Ascending aorta (tissue), 2 donors: ENCODE data around the gene GNB1L. TPM values are rescaled to one million over a fixed set of nuclear protein-coding genes. Genes with fewer than 3 reads are reported as not detected.

Source experiments
- DNase-seq, 2 donors: peaks; one replicate each; pipeline ENCODE4 v3.0.0-alpha.2; 2019; ENCODE audit warnings: low spot score in 2 of 2
- H3K27ac ChIP-seq, 2 donors: fragments of 200-600 bp; sonication (generic); one replicate each; pipeline ENCODE4 v1.5.1; 2016 to 2017; ENCODE audit warnings: mild to moderate bottlenecking in 1 of 2
- H3K27me3 ChIP-seq: fragments of 200-600 bp; sonication (generic); one replicate; pipeline ENCODE4 v1.5.1; 2017
- H3K36me3 ChIP-seq, 2 donors: fragments of 200-600 bp; sonication (generic); one replicate each; pipeline ENCODE4 v1.5.1; 2016
- H3K4me1 ChIP-seq, 2 donors: fragments of 200-600 bp; sonication (generic); one replicate each; pipeline ENCODE4 v1.5.1; 2016 to 2017; ENCODE audit warnings: mild to moderate bottlenecking in 1 of 2
- H3K4me3 ChIP-seq, 2 donors: fragments of 200-600 bp; sonication (generic); one replicate each; pipeline ENCODE4 v1.5.1; 2016 to 2017; ENCODE audit warnings: mild to moderate bottlenecking in 1 of 2
- H3K9me3 ChIP-seq, 2 donors: fragments of 200-600 bp; sonication (generic); one replicate each; pipeline ENCODE4 v1.5.1; 2016
- intact Hi-C: fragments of 100-400 bp; cut with DNase I; formaldehyde crosslinking; loops from one replicate; pipeline ENCODE4 v1.15.1; 2023
- total RNA-seq: library from RNA; depleted of rRNA; stranded (reverse); fragments of >200 nt; gene quantifications from one replicate; pipeline ENCODE4 v1.1.0, GENCODE V29; 2016
- TF ChIP-seq, protein P1 (sequence below), 3 experiments: fragments of 200-600 bp in 2 of 3; fragments of 450-650 bp in 1 of 3; sonication (generic) in 2 of 3; IDR thresholded peaks; one replicate each; pipeline ENCODE4 v1.5.1; 2016 to 2019; ENCODE audit warnings: antibody characterized with exemption in 3 of 3, mild to moderate bottlenecking in 1 of 3, moderate library complexity in 1 of 3

The GNB1L gene
- total RNA-seq, 1 donor from 2014 or later, result 7.9 TPM

GRCh38 chr22:19855504-19856409 lies 1.1 kb upstream of the GNB1L start:
- Histone ChIP-seq H3K4me1 (peaks cover 14% of the 10 kb centered on the region in 2 donors), H3K27ac (peak overlapping the region; percentile 91 to 94), H3K27me3 (no peaks in the 10 kb centered on the region), H3K36me3 (peaks cover 9 to 16% of the 10 kb centered on the region in 2 donors), H3K4me3 (peak overlapping the region; percentile 72 to 73), H3K9me3 (no peaks in the 10 kb centered on the region)
- intact Hi-C loops, result loop anchor here (2.0 to 10.0 kb wide), 4 partner anchors 137 to 561 kb away; partner anchors contain the start of genes C22orf39, CLTCL1 and TANGO2
- TF ChIP-seq, protein P1, sequence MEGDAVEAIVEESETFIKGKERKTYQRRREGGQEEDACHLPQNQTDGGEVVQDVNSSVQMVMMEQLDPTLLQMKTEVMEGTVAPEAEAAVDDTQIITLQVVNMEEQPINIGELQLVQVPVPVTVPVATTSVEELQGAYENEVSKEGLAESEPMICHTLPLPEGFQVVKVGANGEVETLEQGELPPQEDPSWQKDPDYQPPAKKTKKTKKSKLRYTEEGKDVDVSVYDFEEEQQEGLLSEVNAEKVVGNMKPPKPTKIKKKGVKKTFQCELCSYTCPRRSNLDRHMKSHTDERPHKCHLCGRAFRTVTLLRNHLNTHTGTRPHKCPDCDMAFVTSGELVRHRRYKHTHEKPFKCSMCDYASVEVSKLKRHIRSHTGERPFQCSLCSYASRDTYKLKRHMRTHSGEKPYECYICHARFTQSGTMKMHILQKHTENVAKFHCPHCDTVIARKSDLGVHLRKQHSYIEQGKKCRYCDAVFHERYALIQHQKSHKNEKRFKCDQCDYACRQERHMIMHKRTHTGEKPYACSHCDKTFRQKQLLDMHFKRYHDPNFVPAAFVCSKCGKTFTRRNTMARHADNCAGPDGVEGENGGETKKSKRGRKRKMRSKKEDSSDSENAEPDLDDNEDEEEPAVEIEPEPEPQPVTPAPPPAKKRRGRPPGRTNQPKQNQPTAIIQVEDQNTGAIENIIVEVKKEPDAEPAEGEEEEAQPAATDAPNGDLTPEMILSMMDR (IDR thresholded peaks at IDR 0.05), result no peak
- DNase-seq, result peak in 1 of 2 donors; percentile 82

DNA sequence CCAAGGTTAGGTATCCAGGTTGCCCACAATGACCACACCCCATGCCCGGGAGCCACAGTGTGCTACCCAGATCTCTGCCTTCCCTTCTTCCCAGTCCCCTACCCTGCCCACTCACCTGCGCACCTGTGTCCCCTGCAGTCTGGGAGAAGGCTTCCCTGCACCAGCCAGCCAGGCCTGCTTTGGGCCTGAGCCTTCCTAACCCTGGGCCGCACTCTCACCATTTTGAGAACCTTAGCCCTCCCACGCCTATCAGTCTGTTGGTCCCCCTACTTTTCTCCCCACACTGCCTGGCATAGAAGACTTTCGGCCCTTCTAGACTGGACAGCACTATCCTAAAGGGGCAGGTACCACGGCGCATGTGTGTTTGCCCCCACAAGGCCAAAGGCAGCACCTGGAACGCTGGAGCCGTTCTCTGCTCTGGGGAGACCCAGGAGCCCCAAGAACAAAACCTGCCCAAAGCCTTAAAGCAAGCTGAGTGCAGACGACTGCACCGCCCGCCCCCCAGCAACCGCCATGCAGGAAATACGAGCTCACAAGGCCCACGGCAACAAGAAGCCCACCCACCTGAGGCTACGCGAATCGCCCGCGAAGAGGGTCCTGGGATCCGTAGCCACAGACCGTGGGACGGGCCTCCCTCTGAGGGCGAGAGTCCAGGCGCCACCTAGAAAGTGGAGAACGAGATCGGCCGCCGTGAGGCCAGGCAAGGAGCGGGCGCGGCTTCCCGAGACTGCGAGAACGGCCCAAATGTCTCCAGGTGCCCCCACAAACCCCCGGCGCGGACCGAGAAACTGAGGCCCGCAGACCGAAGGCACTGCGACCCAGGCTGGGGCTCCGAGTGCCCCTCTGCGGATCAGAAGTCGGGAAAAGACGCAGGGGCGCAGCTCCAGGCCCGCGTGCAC lies 546 bp downstream of the GNB1L start:
- no peak for DNase-seq
- H3K36me3 ChIP-seq, result peaks cover 14 to 23% of the 10 kb centered on the region in 2 donors
- TF ChIP-seq, protein P1 (IDR thresholded peaks at IDR 0.05), result no peak
- intact Hi-C loops, result loop anchor here (2.0 to 10.0 kb wide), 4 partner anchors 135 to 559 kb away; partner anchors contain the start of genes C22orf39, CLTCL1 and TANGO2
- H3K9me3 ChIP-seq, result no peaks in the 10 kb centered on the region
- no peaks in the 10 kb centered on the region for H3K27me3 ChIP-seq
- peaks cover 14% of the 10 kb centered on the region in 2 donors for H3K4me1 ChIP-seq
- peak overlapping the region; percentile 72 to 73 for H3K4me3 ChIP-seq
- H3K27ac ChIP-seq, result peak overlapping the region; percentile 74 to 94

DNA sequence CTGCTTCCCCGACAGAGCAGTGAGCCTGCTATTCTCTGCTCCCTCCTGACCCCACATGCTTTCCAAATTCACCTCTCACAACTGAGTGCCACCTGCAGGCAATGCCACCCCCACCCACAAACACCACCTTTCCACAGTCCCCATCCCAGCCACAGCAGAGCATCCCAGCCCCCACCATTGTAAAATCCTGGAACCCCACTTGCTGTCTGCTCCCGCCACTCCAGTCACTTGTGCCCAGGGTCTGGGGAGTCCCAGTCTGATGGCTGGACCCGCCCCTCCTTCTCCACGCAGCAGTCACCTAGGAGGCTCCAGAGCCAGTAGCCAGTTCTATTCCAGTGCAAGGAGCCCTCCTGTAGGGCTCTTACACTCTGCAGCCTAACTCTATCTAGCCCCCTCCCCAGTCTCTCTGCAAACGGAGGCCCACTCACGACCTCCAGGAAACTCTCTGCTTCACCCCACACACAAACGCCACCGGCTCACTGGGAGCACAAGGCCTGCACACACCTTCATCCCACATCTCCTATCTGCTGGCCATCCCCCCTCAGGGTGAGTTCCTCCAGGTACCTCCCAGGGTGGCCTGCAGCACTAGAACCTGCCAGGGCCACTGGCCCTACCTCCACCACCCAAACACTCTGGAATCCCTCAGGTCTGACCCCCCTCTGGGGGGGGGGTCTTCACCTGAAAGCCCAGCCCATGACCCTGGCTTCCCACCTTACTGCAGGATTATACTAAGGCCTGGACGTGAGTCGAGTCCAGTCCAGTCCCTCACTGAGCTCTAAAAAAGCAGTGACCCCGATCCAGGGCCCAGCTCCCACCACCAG lies 1.4 kb downstream of the GNB1L start:
- H3K4me3 ChIP-seq, result peak overlapping the region; percentile 72 to 73
- no peak for DNase-seq
- peaks cover 14% of the 10 kb centered on the region in 2 donors for H3K4me1 ChIP-seq
- intact Hi-C loops, result loop anchor here (10.0 kb wide), 3 partner anchors 172 to 558 kb away; partner anchors contain the start of genes C22orf39, CLTCL1 and TANGO2
- H3K36me3 ChIP-seq, result peaks cover 14 to 23% of the 10 kb centered on the region in 2 donors
- peak overlapping the region in 1 of 2 donors; percentile 74 for H3K27ac ChIP-seq
- no peaks in the 10 kb centered on the region for H3K27me3 ChIP-seq
- TF ChIP-seq, protein P1 (IDR thresholded peaks at IDR 0.05), result no peak
- H3K9me3 ChIP-seq, result no peaks in the 10 kb centered on the region

DNA sequence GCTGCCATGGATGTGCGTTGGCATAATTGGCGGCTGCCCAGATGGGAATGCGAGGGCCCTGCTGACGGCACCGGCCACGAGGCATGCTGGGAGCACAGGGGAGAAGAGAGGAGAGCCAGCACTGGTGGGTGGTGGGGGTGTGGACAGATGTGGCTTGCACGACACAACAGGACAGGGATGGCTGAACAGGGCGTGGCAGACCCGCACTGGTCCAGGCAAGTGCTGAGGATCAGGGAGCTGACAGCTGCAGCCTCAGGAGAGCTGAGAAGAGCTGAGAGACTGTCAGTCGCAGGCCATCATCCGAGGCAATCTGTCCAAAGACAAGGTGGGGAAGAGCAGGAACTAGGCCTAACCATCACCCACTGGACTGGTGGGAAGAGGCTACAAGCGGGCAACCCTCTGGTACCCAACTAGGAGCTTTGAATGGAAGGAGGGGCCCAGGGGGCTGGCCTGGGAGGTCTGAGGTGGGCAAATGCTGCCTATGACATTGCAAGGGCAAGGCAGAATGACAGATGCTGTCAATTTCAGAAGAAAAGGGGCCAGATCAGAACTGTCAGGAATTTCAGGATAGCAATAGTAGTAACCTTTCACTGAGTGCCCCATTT lies 2.4 kb downstream of the GNB1L start:
- no peaks in the 10 kb centered on the region for H3K9me3 ChIP-seq
- peaks cover 14% of the 10 kb centered on the region in 2 donors for H3K4me1 ChIP-seq
- no peak overlapping the region for H3K27ac ChIP-seq
- intact Hi-C loops, result loop anchor here (10.0 kb wide), 3 partner anchors 173 to 557 kb away; partner anchors contain the start of genes C22orf39, CLTCL1 and TANGO2
- H3K4me3 ChIP-seq, result no peak overlapping the region
- no peaks in the 10 kb centered on the region for H3K27me3 ChIP-seq
- peaks cover 14 to 23% of the 10 kb centered on the region in 2 donors for H3K36me3 ChIP-seq
- TF ChIP-seq, protein P1 (IDR thresholded peaks at IDR 0.05), result no peak
- DNase-seq, result no peak
